BE2C (cell line): ENCODE measurements around the gene MIR17HG. TPM values are rescaled to one million over a fixed set of nuclear protein-coding genes. Genes with fewer than 3 reads are reported as not detected.

Source experiments
- DNase-seq: peaks from one replicate; pipeline ENCODE4 v3.0.0-alpha.2; 2020
- H3K27me3 ChIP-seq: fragments of 250-450 bp; sonication (Bioruptor Pico); 2 replicates; pipeline ENCODE4 v1.5.1; 2020; ENCODE audit warnings: mild to moderate bottlenecking
- H3K36me3 ChIP-seq: fragments of 250-450 bp; sonication (Bioruptor Pico); 2 replicates; pipeline ENCODE4 v1.5.1; 2020; ENCODE audit warnings: mild to moderate bottlenecking
- H3K4me1 ChIP-seq: fragments of 250-450 bp; sonication (Bioruptor Pico); 2 replicates; pipeline ENCODE4 v1.5.1; 2020
- H3K4me3 ChIP-seq: 2 replicates; pipeline ENCODE4 v1.5.1; 2011; ENCODE audit warnings: low read depth, low read length
- H3K9me3 ChIP-seq: fragments of 250-450 bp; sonication (Bioruptor Pico); 2 replicates; pipeline ENCODE4 v1.5.1; 2020
- CTCF ChIP-seq: IDR thresholded peaks from 2 replicates; pipeline ENCODE4 v1.5.1; 2012; ENCODE audit warnings: mild to moderate bottlenecking, low read depth, low read length
- polyA plus RNA-seq: library from polyadenylated mRNA; unstranded; fragments of >200 nt; gene quantifications from one replicate; pipeline ENCODE4 v1.2.1, GENCODE V29; 2012; ENCODE audit warnings: low read depth, missing spikeins; ENCODE audit not compliant: insufficient read length, insufficient read depth

MIR17HG gene
- polyA plus RNA-seq = 1.9 TPM

DNA sequence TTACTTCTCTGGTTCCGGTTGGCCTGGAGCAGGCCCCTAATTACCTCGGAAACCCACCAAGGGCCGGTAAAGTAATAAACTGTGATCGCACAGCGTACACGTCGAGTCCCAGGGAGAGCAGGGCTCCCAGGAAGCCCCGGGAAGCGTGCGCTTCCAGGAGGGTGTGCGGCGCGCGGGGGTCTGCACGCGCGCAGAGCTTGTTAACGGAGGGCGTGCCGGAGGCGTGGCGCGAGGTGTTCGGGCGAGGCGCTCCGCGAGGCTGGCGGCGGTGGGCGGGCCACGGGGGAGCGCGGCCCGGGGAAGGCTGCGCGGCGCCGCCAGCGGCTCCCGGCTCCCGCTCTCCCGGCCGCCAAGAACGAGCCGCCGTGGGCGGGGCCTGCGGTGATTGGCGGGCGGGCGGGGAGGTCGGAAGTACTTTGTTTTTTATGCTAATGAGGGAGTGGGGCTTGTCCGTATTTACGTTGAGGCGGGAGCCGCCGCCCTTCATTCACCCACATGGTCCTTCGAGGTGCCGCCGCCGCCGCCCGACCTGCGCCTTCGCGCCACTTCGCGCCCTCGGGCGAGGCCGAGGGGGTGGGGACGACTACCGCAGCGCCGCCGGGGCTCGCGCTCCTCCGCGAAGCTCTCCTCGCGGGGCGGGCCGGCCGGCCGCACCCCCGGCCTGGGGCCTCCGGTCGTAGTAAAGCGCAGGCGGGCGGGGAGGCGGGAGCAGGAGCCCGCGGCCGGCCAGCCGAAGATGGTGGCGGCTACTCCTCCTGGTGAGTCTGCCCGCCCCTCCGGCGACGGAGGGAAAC is at the start of gene MIR17HG:
TSS of gene MIR17HG (plus strand) at position 486 of the 794 bp plus-strand sequence.
- TF ChIP-seq CTCF = no peak
- H3K9me3 ChIP-seq = no peaks in the 10 kb centered on the region; the same call in 1 of the 2 replicates
- peaks cover 50% of the 10 kb centered on the region for H3K27me3 ChIP-seq
- peak; percentile 94 for DNase-seq
- peaks cover 6% of the 10 kb centered on the region for H3K4me1 ChIP-seq
- peaks cover 42% of the 10 kb centered on the region for H3K36me3 ChIP-seq
- H3K4me3 ChIP-seq = peak within 1 kb of the TSS; percentile 60

DNA sequence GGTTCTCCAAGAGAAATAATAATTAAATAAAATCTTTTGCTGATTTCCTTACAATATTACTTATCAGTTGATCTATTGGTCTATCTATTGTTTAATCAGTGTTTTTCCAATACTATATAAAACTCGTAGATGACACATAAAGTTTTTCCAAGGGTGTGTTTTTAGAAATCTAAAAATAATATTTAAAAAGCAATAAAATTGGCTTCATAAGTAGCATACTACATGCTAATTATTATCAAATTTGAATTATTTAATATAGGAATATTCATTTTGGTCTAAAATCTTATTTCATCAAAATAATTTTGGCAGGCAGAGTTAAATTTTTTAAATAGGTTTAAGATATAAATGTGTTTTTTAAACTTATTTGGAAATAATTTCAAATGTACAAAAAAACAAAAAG is 49.4 kb upstream of the MIR17HG start:
- Histone ChIP-seq H3K4me1 (no peaks in the 10 kb centered on the region), H3K9me3 (no peaks in the 10 kb centered on the region), H3K4me3 (no peak overlapping the region), H3K27me3 (no peaks in the 10 kb centered on the region), H3K36me3 (no peaks in the 10 kb centered on the region)
- DNase-seq = no peak
- TF ChIP-seq CTCF = no peak

DNA sequence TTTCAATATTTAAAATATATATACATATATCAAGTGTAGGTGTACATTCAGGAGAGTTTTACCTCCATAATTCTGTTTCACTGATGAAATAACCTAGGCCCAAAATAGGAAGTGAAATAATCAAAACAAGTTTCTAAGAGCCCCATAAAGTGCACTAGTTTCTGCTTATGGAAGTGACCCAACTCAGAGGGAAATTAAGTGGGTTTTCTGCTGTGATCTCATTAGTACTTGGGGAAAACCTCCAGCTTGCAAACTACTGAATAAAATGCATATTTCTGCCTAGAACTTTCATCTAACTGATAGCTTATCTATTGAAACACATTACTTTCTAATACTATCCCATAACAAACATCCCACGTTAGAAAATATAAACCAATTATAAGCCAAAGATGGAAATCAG is 45.4 kb upstream of the MIR17HG start:
- H3K36me3 ChIP-seq = no peaks in the 10 kb centered on the region
- no peaks in the 10 kb centered on the region for H3K9me3 ChIP-seq
- no peak for TF ChIP-seq CTCF
- H3K27me3 ChIP-seq = no peaks in the 10 kb centered on the region
- DNase-seq = no peak
- H3K4me3 ChIP-seq = no peak overlapping the region
- no peaks in the 10 kb centered on the region for H3K4me1 ChIP-seq

DNA sequence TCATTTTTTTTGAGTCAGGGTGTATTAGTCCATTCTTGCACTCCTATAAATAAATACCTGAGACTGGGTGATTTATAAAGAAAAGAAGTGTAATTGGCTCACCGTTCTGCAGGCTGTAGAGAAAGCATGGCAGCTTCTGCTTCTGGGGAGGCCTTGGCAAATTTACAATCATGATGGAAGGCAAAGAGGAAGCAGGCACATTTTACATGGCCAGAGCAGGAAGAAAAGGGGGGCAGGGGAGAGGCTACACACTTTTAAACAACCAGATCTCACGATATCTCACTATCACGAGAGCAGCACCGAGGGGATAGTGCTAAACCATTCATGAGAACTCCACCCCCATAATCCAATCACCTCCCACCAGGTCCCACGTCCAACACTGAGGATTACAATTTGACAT is 44.5 kb upstream of the MIR17HG start:
- no peak for DNase-seq
- Histone ChIP-seq H3K4me3 (no peak overlapping the region), H3K4me1 (no peaks in the 10 kb centered on the region), H3K27me3 (no peaks in the 10 kb centered on the region), H3K9me3 (no peaks in the 10 kb centered on the region), H3K36me3 (no peaks in the 10 kb centered on the region)
- TF ChIP-seq CTCF = no peak

- Histone ChIP-seq H3K9me3 (no peaks in the 10 kb centered on the region), H3K4me3 (no peak overlapping the region), H3K4me1 (no peaks in the 10 kb centered on the region), H3K27me3 (no peaks in the 10 kb centered on the region), H3K36me3 (no peaks in the 10 kb centered on the region)
- DNase-seq = no peak
- TF ChIP-seq CTCF = no peak
Observed at GRCh38 chr13:91304741-91305140, 42.7 kb upstream of the MIR17HG start.

DNA sequence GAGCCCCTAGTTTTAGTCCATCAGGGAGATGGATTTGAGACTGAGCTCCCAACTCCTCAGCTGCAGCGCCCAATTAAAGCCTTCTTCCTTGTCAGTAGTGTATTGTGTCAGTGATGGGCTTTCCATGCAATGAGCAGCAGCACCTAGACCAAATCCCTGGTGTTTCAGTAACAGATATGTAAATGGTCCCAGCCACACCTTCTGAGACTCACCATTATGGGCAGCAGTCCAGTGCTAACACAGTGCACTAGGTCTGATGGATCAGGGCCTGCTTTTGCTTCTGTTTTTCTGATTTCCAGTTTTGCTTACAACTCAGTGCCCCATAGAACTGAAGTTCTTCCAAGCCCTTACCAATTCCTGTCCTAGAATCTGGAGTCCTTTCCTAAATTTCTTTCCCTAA is 41.8 kb upstream of the MIR17HG start:
- no peaks in the 10 kb centered on the region for H3K9me3 ChIP-seq
- no peak overlapping the region for H3K4me3 ChIP-seq
- H3K27me3 ChIP-seq = no peaks in the 10 kb centered on the region
- no peak for TF ChIP-seq CTCF
- H3K4me1 ChIP-seq = no peaks in the 10 kb centered on the region
- H3K36me3 ChIP-seq = no peaks in the 10 kb centered on the region
- no peak for DNase-seq
